ENCODE measurements around the gene USP34.

- TF ChIP-seq POLR2A (IDR thresholded peaks at IDR 0.05) (no peak), CTCF (IDR thresholded peaks at IDR 0.05) (no peak)
These were observed 7.2 kb upstream of the USP34 start for GRCh38 chr2:61478086-61478485.

Data from esophagus squamous epithelium (tissue), 4 donors.